ENCODE data around the gene ARHGAP26.

- TF ChIP-seq CTCF (IDR thresholded peaks at IDR 0.05 in 8 of 11, conservative IDR thresholded peaks at IDR 0.05 in 3 of 11) (no peak), POLR2A (IDR thresholded peaks at IDR 0.05) (no peak), POLR2AphosphoS5 (IDR thresholded peaks at IDR 0.05) (no peak)
Measured at GRCh38 chr5:142945845-142946244, 175.7 kb downstream of the ARHGAP26 start.
